Measurements from ENCODE around the gene HDAC7.

DNA sequence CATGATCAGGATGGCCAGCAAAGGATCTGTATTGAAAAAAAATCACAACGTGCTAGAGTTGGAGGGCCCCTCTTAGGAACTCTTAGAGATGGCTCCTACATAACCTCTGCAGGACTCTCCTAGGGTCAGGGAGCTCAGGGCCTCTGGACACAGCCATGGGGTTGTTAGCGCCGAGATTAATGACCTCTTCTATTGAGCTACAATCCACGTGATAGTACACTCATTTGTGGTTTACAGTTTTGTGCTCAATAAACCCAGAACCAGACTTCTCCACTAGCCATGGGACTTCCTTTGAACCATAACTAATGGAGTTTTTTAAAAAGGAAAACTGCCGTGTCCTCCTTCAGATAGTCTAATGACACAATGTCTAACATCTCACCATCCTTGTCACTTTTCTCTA lies 29.6 kb upstream of the HDAC7 start:
- TF ChIP-seq, protein P1, sequence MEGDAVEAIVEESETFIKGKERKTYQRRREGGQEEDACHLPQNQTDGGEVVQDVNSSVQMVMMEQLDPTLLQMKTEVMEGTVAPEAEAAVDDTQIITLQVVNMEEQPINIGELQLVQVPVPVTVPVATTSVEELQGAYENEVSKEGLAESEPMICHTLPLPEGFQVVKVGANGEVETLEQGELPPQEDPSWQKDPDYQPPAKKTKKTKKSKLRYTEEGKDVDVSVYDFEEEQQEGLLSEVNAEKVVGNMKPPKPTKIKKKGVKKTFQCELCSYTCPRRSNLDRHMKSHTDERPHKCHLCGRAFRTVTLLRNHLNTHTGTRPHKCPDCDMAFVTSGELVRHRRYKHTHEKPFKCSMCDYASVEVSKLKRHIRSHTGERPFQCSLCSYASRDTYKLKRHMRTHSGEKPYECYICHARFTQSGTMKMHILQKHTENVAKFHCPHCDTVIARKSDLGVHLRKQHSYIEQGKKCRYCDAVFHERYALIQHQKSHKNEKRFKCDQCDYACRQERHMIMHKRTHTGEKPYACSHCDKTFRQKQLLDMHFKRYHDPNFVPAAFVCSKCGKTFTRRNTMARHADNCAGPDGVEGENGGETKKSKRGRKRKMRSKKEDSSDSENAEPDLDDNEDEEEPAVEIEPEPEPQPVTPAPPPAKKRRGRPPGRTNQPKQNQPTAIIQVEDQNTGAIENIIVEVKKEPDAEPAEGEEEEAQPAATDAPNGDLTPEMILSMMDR (IDR thresholded peaks at IDR 0.05), result no peak
- TF ChIP-seq POLR2A (IDR thresholded peaks at IDR 0.05) (no peak), POLR2AphosphoS5 (IDR thresholded peaks at IDR 0.05) (no peak)
